HepG2 (cell line): ENCODE data around the gene CTNNA1. TPM values are rescaled to one million over a fixed set of nuclear protein-coding genes. Genes with fewer than 3 reads are reported as not detected.

Experiments
- ATAC-seq: fragments of 200-7000 bp; cut with Tn5 transposase; 3 replicates; pipeline ENCODE4 v1.9.1; 2020; ENCODE audit warnings: mild to moderate bottlenecking, moderate library complexity
- BruUV-seq: library from RNA; stranded (reverse); fragments of 400-500 nt; replicated peaks from 2 replicates; lab custom pipeline; 2021; lab: Mats Ljungman, UMichigan
- CTCF ChIA-PET: fragments of 300-600 bp; formaldehyde crosslinking; extraction: SDS; loops from one replicate; lab custom pipeline; 2021; ENCODE audit warnings: low total read pairs, inconsistent platforms, low intra/inter-chr PET ratio; lab: Yijun Ruan, JAX
- POLR2A ChIA-PET: fragments of 350-600 bp; sonication (Branson Sonifier 250); formaldehyde crosslinking; loops from one replicate; lab custom pipeline; 2020; ENCODE audit warnings: antibody characterized with exemption, inconsistent platforms; lab: Yijun Ruan, JAX
- DNase-seq: peaks from one replicate; pipeline ENCODE4 v3.0.0-alpha.2; 2015; ENCODE audit warnings: low spot score
- FAIRE-seq: peaks from 3 replicates; lab custom pipeline; 2011; peaks lifted over from hg19 to GRCh38; lab: Jason Lieb, UNC
- H2AFZ ChIP-seq: one replicate; pipeline ENCODE4 v1.6.1; 2011; ENCODE audit warnings: low read length, inconsistent platforms
- H3K27ac ChIP-seq: fragments of 300-600 bp; 3 replicates; pipeline ENCODE4 v1.8.0; 2011; ENCODE audit warnings: mixed run types, mild to moderate bottlenecking, mixed read lengths, low read length, inconsistent platforms; ENCODE audit not compliant: insufficient read depth; ENCODE audit errors: extremely low read length
- H3K27me3 ChIP-seq, 2 experiments: fragments of 200-600 bp in 1 of 2; 2 replicates in 1 of 2; 3 replicates in 1 of 2; pipeline versions ENCODE4 v1.6.0 to v1.8.0; 2011; ENCODE audit warnings: low read length in 2 of 2, mild to moderate bottlenecking in 2 of 2, moderate library complexity in 2 of 2, inconsistent platforms in 1 of 2; ENCODE audit not compliant: insufficient read depth in 2 of 2, control insufficient read depth in 1 of 2
- H3K36me3 ChIP-seq, 2 experiments: fragments of 200-600 bp in 1 of 2; replicated peaks in 1 of 2; 2 replicates in 1 of 2; 3 replicates in 1 of 2; pipeline versions ENCODE4 v1.5.1 to v1.8.0; 2011; ENCODE audit warnings: low read length in 2 of 2, inconsistent platforms in 1 of 2; ENCODE audit not compliant: insufficient read depth in 2 of 2, control insufficient read depth in 1 of 2
- H3K4me1 ChIP-seq: 2 replicates; pipeline ENCODE4 v1.5.1; 2012; ENCODE audit warnings: low read length, inconsistent platforms; ENCODE audit not compliant: insufficient read depth
- H3K4me2 ChIP-seq: 2 replicates; pipeline ENCODE4 v1.6.0; 2011; ENCODE audit warnings: low read depth, low read length, inconsistent platforms
- H3K4me3 ChIP-seq, 3 experiments: fragments of 200-600 bp in 1 of 3; sonication (generic), shearing (Covaris generic) in 1 of 3; replicated peaks in 1 of 3; 2 replicates each; pipeline ENCODE4 v1.5.1; 2011 to 2016; ENCODE audit warnings: low read length in 3 of 3, inconsistent platforms in 2 of 3, low read depth in 2 of 3, mild to moderate bottlenecking in 2 of 3, control low read depth in 1 of 3, mixed read lengths in 1 of 3; ENCODE audit not compliant: insufficient read depth in 1 of 3
- H3K79me2 ChIP-seq: one replicate; pipeline ENCODE4 v1.6.1; 2011; ENCODE audit warnings: low read length, inconsistent platforms; ENCODE audit not compliant: insufficient read depth
- H3K9ac ChIP-seq: 2 replicates; pipeline ENCODE4 v1.6.0; 2011; ENCODE audit warnings: mild to moderate bottlenecking, low read depth, low read length, inconsistent platforms; ENCODE audit not compliant: insufficient read depth
- H3K9me3 ChIP-seq: 2 replicates; pipeline ENCODE4 v1.5.1; 2012; ENCODE audit warnings: mild to moderate bottlenecking, low read length
- H4K20me1 ChIP-seq: 2 replicates; pipeline ENCODE4 v1.6.0; 2011; ENCODE audit warnings: inconsistent platforms, mild to moderate bottlenecking, low read length, moderate library complexity; ENCODE audit not compliant: insufficient read depth
- ARID5B ChIP-seq: IDR thresholded peaks from 2 replicates; pipeline ENCODE4 v1.4.0; 2020; ENCODE audit warnings: mild to moderate bottlenecking, missing genetic modification reagents
- HMG20B ChIP-seq: conservative IDR thresholded peaks from 2 replicates; pipeline ENCODE4 v1.6.1; 2016; ENCODE audit warnings: missing genetic modification reagents, missing compliant biosample characterization
- PBX3 ChIP-seq: sonication (generic); formaldehyde crosslinking; IDR thresholded peaks from 2 replicates; pipeline ENCODE4 v1.8.1; 2023; ENCODE audit warnings: missing genetic modification reagents, inconsistent platforms, borderline replicate concordance
- PCBP2 ChIP-seq: fragments of 200-400 bp; formaldehyde crosslinking; optimal IDR thresholded peaks from 2 replicates; pipeline ENCODE3; 2018; ENCODE audit warnings: low read length, low read depth; ENCODE audit not compliant: poor library complexity, severe bottlenecking
- ZBTB7A ChIP-seq: sonication (generic); formaldehyde crosslinking; IDR thresholded peaks from 2 replicates; pipeline ENCODE4 v1.8.0; 2022; ENCODE audit warnings: mild to moderate bottlenecking, missing genetic modification reagents
- ZKSCAN1 ChIP-seq: fragments of 150-350 bp; IDR thresholded peaks from 2 replicates; pipeline ENCODE4 v1.6.1; 2014; ENCODE audit warnings: low read length
- ZNF484 ChIP-seq: sonication (generic); formaldehyde crosslinking; IDR thresholded peaks from 2 replicates; pipeline ENCODE4 v1.5.1; 2020; ENCODE audit warnings: mild to moderate bottlenecking, low read depth, missing genetic modification reagents, borderline replicate concordance
- ZNF512B ChIP-seq: sonication (generic); formaldehyde crosslinking; IDR thresholded peaks from 2 replicates; pipeline ENCODE4 v1.5.1; 2020; ENCODE audit warnings: missing genetic modification reagents, mild to moderate bottlenecking, borderline replicate concordance
- WGBS: methylation state at CpG from one replicate; pipeline ENCODE4 v1.1.6; 2017; ENCODE audit warnings: low lambda C conversion rate; 5-methylcytosine and 5-hydroxymethylcytosine counted together
- in situ Hi-C: cut with HindIII; loops from 2 replicates; pipeline ENCODE4 v1.10.0; 2017; ENCODE audit warnings: low pct_unique_long_range_greater_than_20kb; ENCODE audit not compliant: extremely low pct_ligation_motif_present
- intact Hi-C: fragments of 100-400 bp; cut with micrococcal nuclease; formaldehyde crosslinking; loops from one replicate; pipeline ENCODE4 v1.10.0; 2022; ENCODE audit not compliant: unreplicated experiment
- polyA plus RNA-seq, 8 experiments: library from polyadenylated mRNA; depleted of rRNA in 3 of 8; stranded (reverse) in 7 of 8; unstranded in 1 of 8; fragments of >200 nt; fragmentation: Illumina TruSeq in 4 of 8; extraction: Trizol in 4 of 8; gene quantifications; 2 replicates each; pipeline versions ENCODE4 v1.2.1 to v1.2.3, GENCODE V29; 2011 to 2016; ENCODE audit warnings: low read depth in 4 of 8, missing spikeins in 1 of 8, mixed read lengths in 1 of 8; ENCODE audit not compliant: insufficient read depth in 1 of 8
- total RNA-seq, 5 experiments: library from RNA; depleted of rRNA; stranded (reverse); fragments of >200 nt; fragmentation: Illumina TruSeq; extraction: Trizol; gene quantifications; 2 replicates each; pipeline ENCODE4 v1.2.3, GENCODE V29; 2016; ENCODE audit warnings: low read depth in 1 of 5
- TF ChIP-seq, protein P1 (sequence below): sonication (generic); formaldehyde crosslinking; IDR thresholded peaks from 2 replicates; pipeline ENCODE4 v1.8.1; 2023; ENCODE audit warnings: mild to moderate bottlenecking, missing genetic modification reagents, borderline replicate concordance

The CTNNA1 gene
- total and polyA plus RNA-seq, 2 of the 13 experiments (the other 11 are each of a cell fraction or from before 2014, with no cell fraction given): 66.8 to 162 TPM

DNA sequence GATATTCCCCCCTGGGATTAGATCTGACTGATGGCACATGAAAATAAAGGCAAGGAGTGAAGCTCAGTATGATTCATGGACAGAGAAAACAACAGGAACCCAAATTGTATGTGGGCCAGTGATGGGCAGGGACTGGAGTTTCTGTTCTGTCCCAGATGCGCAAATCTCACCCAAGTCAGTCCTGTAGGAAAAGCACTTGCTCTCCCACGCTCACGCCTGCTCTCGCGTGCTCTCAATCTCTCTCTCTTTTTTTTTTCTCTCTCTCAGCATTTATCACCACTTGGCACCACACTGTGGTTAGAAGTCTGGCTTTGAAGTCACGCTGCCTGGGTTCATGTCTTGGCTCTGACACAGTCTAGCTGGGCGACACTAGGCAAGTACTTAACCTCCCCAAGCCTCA is 228.4 kb downstream of the CTNNA1 start:
- peaks cover 21% of the 10 kb centered on the region for H3K4me1 ChIP-seq
- no TSS peak for BruUV-seq
- ChIA-PET CTCF (no interaction called here), POLR2A (no interaction called here)
- DNase-seq: no peak
- 96% methylated on average over 7 of the region's 7 CpGs for WGBS
- H3K79me2 ChIP-seq: no peaks in the 10 kb centered on the region
- H3K36me3 ChIP-seq: no peaks in the 10 kb centered on the region
- intact Hi-C loops: no loop called here
- no peak overlapping the region for H3K4me2 ChIP-seq
- in situ Hi-C loops: no loop called here
- no peaks in the 10 kb centered on the region for H4K20me1 ChIP-seq
- no peak for ATAC-seq
- H3K4me3 ChIP-seq: no peak overlapping the region
- no peak overlapping the region for H3K9ac ChIP-seq
- no peak overlapping the region for H3K27ac ChIP-seq
- FAIRE-seq: no peak
- H3K27me3 ChIP-seq: no peaks in the 10 kb centered on the region
- no peak overlapping the region for H2AFZ ChIP-seq
- no peaks in the 10 kb centered on the region for H3K9me3 ChIP-seq
- TF ChIP-seq HMG20B (CRISPR knock-in tag): no peak
- TF ChIP-seq, protein P1, sequence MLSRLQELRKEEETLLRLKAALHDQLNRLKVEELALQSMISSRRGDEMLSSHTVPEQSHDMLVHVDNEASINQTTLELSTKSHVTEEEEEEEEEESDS (CRISPR knock-in tag): no peak
- TF ChIP-seq ZBTB7A (CRISPR knock-in tag): no peak
- no peak for TF ChIP-seq ZNF512B (CRISPR knock-in tag)
- no peak for TF ChIP-seq PBX3 (CRISPR knock-in tag)
- TF ChIP-seq PCBP2: no peak
- no peak for TF ChIP-seq ARID5B (CRISPR knock-in tag)
- TF ChIP-seq ZNF484 (CRISPR knock-in tag): no peak
- TF ChIP-seq ZKSCAN1: no peak
